Measurements from ENCODE around the gene CMTR1.

Gene CMTR1

DNA sequence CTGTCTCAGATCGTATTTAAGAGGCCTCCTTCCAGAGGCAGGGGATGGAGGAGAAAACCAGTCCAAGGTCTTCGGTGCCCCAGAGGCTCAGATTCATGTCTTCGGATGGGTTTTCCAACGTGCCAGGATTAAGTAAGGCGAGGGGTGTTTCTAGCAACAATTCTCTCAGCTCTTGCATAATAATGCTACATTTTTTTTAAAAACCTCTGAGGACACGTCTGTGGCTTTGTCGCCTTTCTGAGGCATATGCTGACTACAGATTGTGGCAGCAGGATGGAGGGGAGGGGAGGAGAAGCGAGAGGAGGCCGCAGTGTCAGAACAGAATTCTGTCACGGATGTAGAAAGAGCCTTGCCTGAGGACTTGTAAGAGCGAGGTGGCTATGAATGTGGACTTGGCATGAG is 84.4 kb downstream of the CMTR1 start:
- peaks cover 0 to 5% of the 10 kb centered on the region in 2 donors for H3K27me3 ChIP-seq (ENCODE audit: control insufficient read depth in 1 of 2, insufficient read depth in 2 of 2, low read length in 2 of 2)
- H3K27ac ChIP-seq (ENCODE audit: low read depth, low read length): no peak overlapping the region
- no peak overlapping the region for H3K4me3 ChIP-seq (ENCODE audit: low read depth in 1 of 2, low read length in 2 of 2)
- H3K4me1 ChIP-seq (ENCODE audit: insufficient read depth, low read length): peaks cover 10% of the 10 kb centered on the region
- H3K36me3 ChIP-seq (ENCODE audit: insufficient read depth, low read length): no peaks in the 10 kb centered on the region
- H3K9me3 ChIP-seq (ENCODE audit: low read length): no peaks in the 10 kb centered on the region
- H3K9ac ChIP-seq (ENCODE audit: low read length): no peak overlapping the region

DNA sequence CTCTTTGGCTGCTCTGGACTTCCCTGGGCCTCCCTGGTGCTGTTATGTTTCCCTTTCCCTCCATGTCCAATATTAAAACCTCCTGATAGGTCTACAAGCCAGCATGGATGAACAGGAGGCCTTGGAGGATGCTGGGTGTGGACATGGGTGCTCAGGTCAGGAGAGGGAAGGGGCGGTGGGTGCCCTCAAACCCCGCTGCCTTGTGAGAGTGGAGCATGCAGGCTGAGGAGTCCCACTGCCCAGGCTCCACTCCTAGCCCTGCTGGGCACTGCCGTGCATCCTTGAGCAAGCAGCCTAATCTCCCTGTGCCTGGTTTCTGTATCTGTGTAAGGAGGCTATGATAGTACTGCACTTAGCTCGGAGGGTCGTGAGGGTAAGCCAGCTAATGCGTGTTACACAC is 85.1 kb downstream of the CMTR1 start:
- H3K4me3 ChIP-seq (ENCODE audit: low read depth in 1 of 2, low read length in 2 of 2): no peak overlapping the region
- H3K36me3 ChIP-seq (ENCODE audit: insufficient read depth, low read length): no peaks in the 10 kb centered on the region
- no peak overlapping the region for H3K9ac ChIP-seq (ENCODE audit: low read length)
- peaks cover 10% of the 10 kb centered on the region for H3K4me1 ChIP-seq (ENCODE audit: insufficient read depth, low read length)
- H3K27me3 ChIP-seq (ENCODE audit: control insufficient read depth in 1 of 2, insufficient read depth in 2 of 2, low read length in 2 of 2): peaks cover 0 to 3% of the 10 kb centered on the region in 2 donors
- H3K9me3 ChIP-seq (ENCODE audit: low read length): no peaks in the 10 kb centered on the region
- no peak overlapping the region for H3K27ac ChIP-seq (ENCODE audit: low read depth, low read length)

DNA sequence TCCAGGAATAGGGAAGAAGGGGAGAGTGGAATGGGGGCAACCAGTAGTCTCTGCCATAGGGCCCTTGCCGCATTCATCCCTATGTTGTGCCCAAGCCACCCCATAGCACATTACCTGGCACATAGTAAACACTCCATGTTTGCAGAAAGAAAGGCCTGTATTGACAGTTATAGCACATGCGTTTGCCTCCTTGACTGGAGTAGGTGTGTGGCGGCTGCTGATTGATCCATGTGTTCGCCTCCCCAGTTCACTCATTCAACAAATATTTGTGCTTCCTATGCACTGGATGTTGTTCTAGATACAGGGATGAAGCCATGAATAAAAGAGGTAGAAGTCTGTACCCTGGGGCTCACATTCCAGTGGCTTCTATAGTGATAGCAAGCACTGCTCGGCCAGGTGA is 86.4 kb downstream of the CMTR1 start:
- Histone ChIP-seq H3K9me3 (ENCODE audit: low read length) (no peaks in the 10 kb centered on the region), H3K36me3 (ENCODE audit: insufficient read depth, low read length) (no peaks in the 10 kb centered on the region), H3K27ac (ENCODE audit: low read depth, low read length) (no peak overlapping the region), H3K9ac (ENCODE audit: low read length) (no peak overlapping the region), H3K4me3 (ENCODE audit: low read depth in 1 of 2, low read length in 2 of 2) (no peak overlapping the region), H3K4me1 (ENCODE audit: insufficient read depth, low read length) (peaks cover 10% of the 10 kb centered on the region), H3K27me3 (ENCODE audit: control insufficient read depth in 1 of 2, insufficient read depth in 2 of 2, low read length in 2 of 2) (no peaks in the 10 kb centered on the region)

DNA sequence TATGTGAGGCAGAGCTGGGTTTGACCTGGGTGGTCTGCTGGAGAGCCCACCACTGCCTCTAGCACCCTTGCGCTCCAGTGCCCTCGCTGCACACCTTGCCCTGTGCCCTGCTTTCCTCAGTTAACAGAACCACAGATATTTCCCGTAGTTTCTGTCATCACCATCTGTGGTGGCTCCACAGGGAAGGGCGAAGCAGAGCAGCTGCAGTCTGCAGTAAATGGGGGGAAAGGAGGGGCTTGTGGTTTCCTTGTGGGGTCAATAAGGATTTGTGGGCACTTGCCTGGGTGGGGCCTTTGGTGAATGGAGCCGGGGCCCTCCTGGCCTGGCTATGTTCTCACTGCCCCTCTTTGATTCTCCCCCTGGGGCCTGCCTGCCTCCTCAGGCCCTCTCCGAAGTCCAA is 87.9 kb downstream of the CMTR1 start:
- Histone ChIP-seq H3K4me3 (ENCODE audit: low read depth in 1 of 2, low read length in 2 of 2) (no peak overlapping the region), H3K9ac (ENCODE audit: low read length) (no peak overlapping the region), H3K27ac (ENCODE audit: low read depth, low read length) (no peak overlapping the region), H3K4me1 (ENCODE audit: insufficient read depth, low read length) (peaks cover 6% of the 10 kb centered on the region), H3K9me3 (ENCODE audit: low read length) (no peaks in the 10 kb centered on the region), H3K27me3 (ENCODE audit: control insufficient read depth in 1 of 2, insufficient read depth in 2 of 2, low read length in 2 of 2) (no peaks in the 10 kb centered on the region), H3K36me3 (ENCODE audit: insufficient read depth, low read length) (no peaks in the 10 kb centered on the region)

DNA sequence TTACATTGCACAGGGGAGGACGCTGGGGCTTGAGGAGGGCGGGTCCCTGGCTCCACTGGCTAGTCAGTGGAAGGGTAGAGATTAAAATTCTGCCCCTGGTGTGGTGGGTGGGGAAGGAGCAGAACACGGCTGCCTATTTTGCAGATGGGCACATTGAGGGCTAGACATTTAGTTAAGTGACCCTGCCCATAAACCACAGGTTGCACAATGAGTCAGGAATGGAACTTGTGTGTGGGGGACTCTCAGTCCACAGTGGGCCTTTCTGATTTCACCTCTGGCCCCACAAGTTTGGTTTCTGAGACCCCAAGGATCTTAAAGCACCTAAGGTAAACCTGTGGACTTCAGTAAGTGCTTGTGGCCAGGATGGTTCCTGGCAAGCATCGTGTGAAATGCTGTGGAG is 88.7 kb downstream of the CMTR1 start:
- H3K4me1 ChIP-seq (ENCODE audit: insufficient read depth, low read length): no peaks in the 10 kb centered on the region
- no peaks in the 10 kb centered on the region for H3K27me3 ChIP-seq (ENCODE audit: control insufficient read depth in 1 of 2, insufficient read depth in 2 of 2, low read length in 2 of 2)
- H3K9ac ChIP-seq (ENCODE audit: low read length): no peak overlapping the region
- H3K27ac ChIP-seq (ENCODE audit: low read depth, low read length): no peak overlapping the region
- no peaks in the 10 kb centered on the region for H3K36me3 ChIP-seq (ENCODE audit: insufficient read depth, low read length)
- H3K4me3 ChIP-seq (ENCODE audit: low read depth in 1 of 2, low read length in 2 of 2): no peak overlapping the region
- no peaks in the 10 kb centered on the region for H3K9me3 ChIP-seq (ENCODE audit: low read length)

DNA sequence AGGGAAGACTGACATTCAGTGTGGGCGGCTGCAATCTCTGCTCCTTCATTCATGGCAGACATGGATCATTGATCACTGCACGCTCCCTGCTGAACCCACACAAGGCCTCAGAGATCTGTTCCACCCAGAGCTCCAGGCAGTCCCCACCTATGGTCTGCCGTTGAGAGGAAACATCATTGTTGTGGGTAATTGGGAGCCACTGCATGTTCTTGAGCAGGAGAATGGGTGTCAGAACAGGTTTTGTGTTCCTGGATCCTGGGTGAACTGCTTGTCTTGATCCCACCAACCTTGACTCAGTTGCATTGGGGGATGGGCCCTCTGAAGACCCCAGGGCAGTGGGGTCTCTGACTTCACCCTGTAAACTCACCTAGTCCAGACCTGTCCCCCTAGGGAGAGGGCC is 89.8 kb downstream of the CMTR1 start:
- H3K4me3 ChIP-seq (ENCODE audit: low read depth in 1 of 2, low read length in 2 of 2): no peak overlapping the region
- H3K9me3 ChIP-seq (ENCODE audit: low read length): no peaks in the 10 kb centered on the region
- H3K27me3 ChIP-seq (ENCODE audit: control insufficient read depth in 1 of 2, insufficient read depth in 2 of 2, low read length in 2 of 2): no peaks in the 10 kb centered on the region

DNA sequence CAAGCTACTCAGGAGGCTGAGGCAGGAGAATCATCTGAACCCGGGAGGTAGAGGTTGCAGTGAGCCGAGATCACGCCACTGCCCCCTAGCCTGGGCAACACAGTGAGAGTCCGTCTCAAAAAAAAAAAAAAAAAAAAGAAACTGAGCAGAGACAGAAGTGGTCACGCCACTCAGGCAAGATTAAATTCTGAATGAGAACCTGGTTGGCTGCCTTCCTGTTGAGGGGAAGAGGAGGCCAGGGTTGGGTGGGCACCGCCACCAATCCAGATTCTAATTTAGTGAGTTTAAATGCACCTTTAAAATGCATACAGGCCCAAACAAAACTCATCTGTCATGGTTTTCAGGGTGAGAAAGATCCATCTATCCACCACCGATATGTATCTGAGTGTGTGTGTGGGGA is 90.4 kb downstream of the CMTR1 start:
- Histone ChIP-seq H3K4me3 (ENCODE audit: low read depth in 1 of 2, low read length in 2 of 2) (no peak overlapping the region), H3K36me3 (ENCODE audit: insufficient read depth, low read length) (no peaks in the 10 kb centered on the region), H3K4me1 (ENCODE audit: insufficient read depth, low read length) (no peaks in the 10 kb centered on the region), H3K27me3 (ENCODE audit: control insufficient read depth in 1 of 2, insufficient read depth in 2 of 2, low read length in 2 of 2) (no peaks in the 10 kb centered on the region), H3K9ac (ENCODE audit: low read length) (no peak overlapping the region), H3K27ac (ENCODE audit: low read depth, low read length) (no peak overlapping the region), H3K9me3 (ENCODE audit: low read length) (no peaks in the 10 kb centered on the region)

More for the DNA sequence above, 89.8 kb downstream of the CMTR1 start:
- no peaks in the 10 kb centered on the region for H3K4me1 ChIP-seq (ENCODE audit: insufficient read depth, low read length)
- no peak overlapping the region for H3K27ac ChIP-seq (ENCODE audit: low read depth, low read length)
- no peak overlapping the region for H3K9ac ChIP-seq (ENCODE audit: low read length)
- no peaks in the 10 kb centered on the region for H3K36me3 ChIP-seq (ENCODE audit: insufficient read depth, low read length)

DNA sequence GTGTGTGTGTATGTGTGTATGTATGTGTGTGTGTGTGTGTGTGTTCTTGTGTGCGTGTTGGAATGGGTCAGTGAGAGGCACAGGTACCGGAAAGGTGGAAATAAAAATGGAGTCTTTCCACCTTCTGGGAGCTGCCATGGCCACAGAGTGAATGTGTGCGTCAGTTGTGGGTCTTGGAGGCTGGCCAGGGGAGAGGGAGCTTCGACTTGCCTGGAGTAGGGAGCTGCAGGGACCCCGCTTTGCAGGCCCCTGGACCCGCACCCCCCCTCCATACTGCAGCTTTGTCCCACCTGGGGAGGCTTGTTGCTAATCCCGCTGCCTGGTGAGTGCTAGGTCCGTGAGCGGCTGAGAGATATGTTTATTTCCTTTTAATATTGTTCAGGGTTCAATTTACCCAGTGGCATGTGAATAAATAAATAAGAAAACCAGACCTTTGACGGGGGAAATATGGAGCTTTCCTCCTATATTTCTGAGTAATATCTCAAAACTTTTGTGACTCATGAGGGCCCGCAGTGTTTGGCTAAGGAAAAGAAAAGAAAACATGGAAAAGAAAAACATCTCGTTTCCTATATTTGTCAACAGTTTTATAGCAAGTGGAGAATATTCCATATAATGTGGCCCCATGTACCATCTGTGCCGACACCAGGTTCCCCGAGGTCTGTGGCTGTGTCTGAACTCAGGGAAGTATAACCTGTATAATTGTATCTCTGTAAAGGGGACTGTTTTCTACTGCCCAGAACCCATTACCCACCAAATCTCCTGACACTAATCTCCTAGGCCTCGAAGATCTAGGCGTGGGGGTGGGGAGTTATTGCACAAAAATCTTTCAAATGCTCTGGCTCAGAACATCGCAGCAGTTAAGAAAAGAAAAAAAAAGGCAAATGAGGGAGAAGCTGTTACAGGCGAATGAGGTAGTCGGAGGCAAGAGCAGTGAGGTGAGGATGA is 91.3 kb downstream of the CMTR1 start:
- H3K9ac ChIP-seq (ENCODE audit: low read length): no peak overlapping the region
- no peaks in the 10 kb centered on the region for H3K4me1 ChIP-seq (ENCODE audit: insufficient read depth, low read length)
- H3K36me3 ChIP-seq (ENCODE audit: insufficient read depth, low read length): no peaks in the 10 kb centered on the region
- H3K4me3 ChIP-seq (ENCODE audit: low read depth in 1 of 2, low read length in 2 of 2): no peak overlapping the region
- H3K9me3 ChIP-seq (ENCODE audit: low read length): no peaks in the 10 kb centered on the region
- H3K27ac ChIP-seq (ENCODE audit: low read depth, low read length): no peak overlapping the region
- no peaks in the 10 kb centered on the region for H3K27me3 ChIP-seq (ENCODE audit: control insufficient read depth in 1 of 2, insufficient read depth in 2 of 2, low read length in 2 of 2)

DNA sequence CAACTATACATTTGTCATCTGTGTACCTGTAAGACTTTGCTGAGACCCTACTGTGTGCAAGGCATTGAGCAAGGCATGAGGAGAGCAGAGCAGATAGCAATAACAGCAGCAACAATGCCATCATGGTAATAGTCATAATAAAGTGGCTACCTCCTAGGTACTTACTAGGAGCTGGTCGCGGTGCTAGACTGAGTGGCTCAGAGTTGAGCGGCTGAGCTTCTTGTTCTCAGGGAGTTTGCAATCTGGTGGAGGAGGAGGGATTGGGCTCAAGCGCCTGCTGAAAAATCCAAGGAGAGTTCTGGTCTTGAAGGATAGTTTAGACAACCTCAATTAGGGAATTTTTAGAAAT is 91.9 kb downstream of the CMTR1 start:
- Histone ChIP-seq H3K9ac (ENCODE audit: low read length) (no peak overlapping the region), H3K9me3 (ENCODE audit: low read length) (no peaks in the 10 kb centered on the region), H3K27ac (ENCODE audit: low read depth, low read length) (no peak overlapping the region), H3K36me3 (ENCODE audit: insufficient read depth, low read length) (no peaks in the 10 kb centered on the region), H3K4me3 (ENCODE audit: low read depth in 1 of 2, low read length in 2 of 2) (no peak overlapping the region), H3K4me1 (ENCODE audit: insufficient read depth, low read length) (no peaks in the 10 kb centered on the region), H3K27me3 (ENCODE audit: control insufficient read depth in 1 of 2, insufficient read depth in 2 of 2, low read length in 2 of 2) (no peaks in the 10 kb centered on the region)

DNA sequence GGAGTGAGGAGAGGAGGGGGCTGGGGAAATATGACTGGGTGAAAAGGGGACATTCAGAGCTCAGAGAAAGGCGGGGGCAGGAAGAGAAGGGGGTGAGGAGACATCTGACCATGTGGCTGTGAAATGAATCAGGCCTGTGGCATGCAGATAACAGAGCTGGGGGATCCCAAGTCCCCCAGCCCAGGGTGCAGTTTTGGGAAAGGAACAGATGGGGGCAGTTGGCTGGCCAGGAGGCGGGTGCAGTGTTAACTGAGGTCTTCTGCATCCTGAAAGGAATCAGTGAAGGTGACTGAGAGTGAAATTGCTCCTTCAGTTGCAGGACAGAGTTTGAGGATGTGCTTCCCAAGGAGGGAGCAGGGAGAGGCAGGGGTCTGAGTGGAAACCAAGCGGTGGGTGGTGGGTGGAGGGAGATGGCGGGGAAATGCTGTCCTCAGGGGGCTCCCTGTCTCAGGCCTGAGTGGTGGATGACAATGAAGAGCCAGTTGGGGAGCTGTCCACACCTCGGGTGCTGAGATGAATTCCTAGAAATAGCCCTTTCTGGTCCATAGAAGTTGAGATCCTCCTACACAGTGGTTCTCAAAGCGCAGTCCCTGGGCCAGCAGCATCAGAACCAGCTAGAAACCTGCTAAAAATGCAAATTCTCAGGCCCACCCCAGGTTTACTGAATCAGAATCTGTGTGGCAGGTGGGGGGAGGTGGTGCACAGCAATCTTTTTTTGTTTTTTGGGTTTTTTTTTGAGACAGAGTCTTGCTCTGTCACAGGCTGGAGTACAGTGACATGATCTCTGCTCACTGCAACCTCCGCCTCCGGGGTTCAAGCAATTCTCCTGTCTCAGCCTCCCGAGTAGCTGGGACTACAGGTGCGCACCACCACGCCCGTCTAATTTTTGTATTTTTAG is 92.7 kb downstream of the CMTR1 start:
- Histone ChIP-seq H3K36me3 (ENCODE audit: insufficient read depth, low read length) (no peaks in the 10 kb centered on the region), H3K27me3 (ENCODE audit: control insufficient read depth in 1 of 2, insufficient read depth in 2 of 2, low read length in 2 of 2) (no peaks in the 10 kb centered on the region), H3K4me1 (ENCODE audit: insufficient read depth, low read length) (no peaks in the 10 kb centered on the region), H3K27ac (ENCODE audit: low read depth, low read length) (no peak overlapping the region), H3K9ac (ENCODE audit: low read length) (no peak overlapping the region), H3K4me3 (ENCODE audit: low read depth in 1 of 2, low read length in 2 of 2) (no peak overlapping the region), H3K9me3 (ENCODE audit: low read length) (no peaks in the 10 kb centered on the region)

DNA sequence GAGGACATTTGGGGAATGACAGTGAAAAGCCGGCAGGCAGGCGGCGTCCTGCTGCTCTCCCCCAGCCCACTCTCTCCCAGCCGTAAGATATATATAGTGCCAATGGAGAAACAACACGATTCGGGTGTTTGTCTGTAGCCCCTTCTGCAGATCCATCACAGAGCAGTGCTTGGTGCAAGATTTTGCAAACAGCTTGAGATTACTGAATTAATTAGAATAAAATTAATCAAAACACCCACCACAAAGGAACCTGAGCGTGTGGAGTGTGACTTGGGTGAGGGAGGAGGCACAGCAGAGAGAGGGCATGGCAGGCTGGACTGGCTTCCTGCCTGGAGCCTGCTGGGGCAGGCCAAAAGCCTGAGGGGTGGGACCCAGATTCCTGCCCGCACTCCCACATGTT is 95.5 kb downstream of the CMTR1 start:
- H3K4me3 ChIP-seq (ENCODE audit: low read depth in 1 of 2, low read length in 2 of 2): no peak overlapping the region
- H3K9me3 ChIP-seq (ENCODE audit: low read length): no peaks in the 10 kb centered on the region
- no peaks in the 10 kb centered on the region for H3K36me3 ChIP-seq (ENCODE audit: insufficient read depth, low read length)
- H3K27ac ChIP-seq (ENCODE audit: low read depth, low read length): no peak overlapping the region
- no peak overlapping the region for H3K9ac ChIP-seq (ENCODE audit: low read length)
- no peaks in the 10 kb centered on the region for H3K4me1 ChIP-seq (ENCODE audit: insufficient read depth, low read length)
- peaks cover 0 to 16% of the 10 kb centered on the region in 2 donors for H3K27me3 ChIP-seq (ENCODE audit: control insufficient read depth in 1 of 2, insufficient read depth in 2 of 2, low read length in 2 of 2)
